Adrenal gland (tissue), 12 donors: ENCODE results near the gene VTCN1. TPM values are rescaled to one million over a fixed set of nuclear protein-coding genes. Genes with fewer than 3 reads are reported as not detected.

ENCODE experiments used
- DNase-seq, 7 donors: peaks; one replicate each; pipeline ENCODE4 v3.0.0-alpha.2; 2019 to 2020
- H3K27ac ChIP-seq, 5 donors: fragments of 200-600 bp; sonication (generic) in 4 of 5; 1 replicate in 3 of 5; 2 replicates in 2 of 5; pipeline versions ENCODE4 v1.5.1 to v1.8.0; 2016 to 2020; ENCODE audit warnings: mild to moderate bottlenecking in 1 of 5
- H3K27me3 ChIP-seq: fragments of 200-600 bp; 2 replicates; pipeline ENCODE4 v1.8.0; 2021
- H3K36me3 ChIP-seq, 2 donors: fragments of 200-600 bp; replicated peaks in 1 of 2; 1 replicate in 1 of 2; 2 replicates in 1 of 2; pipeline versions ENCODE4 v1.5.1 to v1.8.0; 2018 to 2022
- H3K4me1 ChIP-seq, 2 donors: fragments of 200-600 bp; replicated peaks in 1 of 2; 1 replicate in 1 of 2; 2 replicates in 1 of 2; pipeline versions ENCODE4 v1.5.1 to v1.8.0; 2018 to 2021
- H3K4me3 ChIP-seq, 4 donors: fragments of 200-600 bp; sonication (generic) in 3 of 4; one replicate each; pipeline ENCODE4 v1.5.1; 2016 to 2018
- H3K9me3 ChIP-seq, 3 donors: fragments of 200-600 bp; sonication (generic) in 1 of 3; replicated peaks in 1 of 3; 1 replicate in 2 of 3; 2 replicates in 1 of 3; pipeline versions ENCODE4 v1.5.1 to v1.8.0; 2016 to 2021
- CTCF ChIP-seq, 6 experiments: fragments of 450-650 bp in 4 of 6; fragments of 200-600 bp in 2 of 6; sonication (generic) in 1 of 6; IDR thresholded peaks; 1 replicate in 5 of 6; 2 replicates in 1 of 6; pipeline versions ENCODE4 v1.5.1 to v1.8.0; 2016 to 2021; ENCODE audit warnings: antibody characterized with exemption in 6 of 6, mild to moderate bottlenecking in 2 of 6, moderate library complexity in 1 of 6
- POLR2A ChIP-seq, 2 donors: fragments of 450-650 bp; IDR thresholded peaks; one replicate each; pipeline ENCODE4 v1.6.1; 2017; ENCODE audit warnings: antibody characterized with exemption in 2 of 2, mild to moderate bottlenecking in 2 of 2, moderate library complexity in 1 of 2
- WGBS, 4 donors: extraction: QIAGEN DNeasy Blood & Tissue Kit in 2 of 4; methylation state at CpG; one replicate each; pipeline versions ENCODE4 v1.1.5 to v1.1.7; 2013 to 2017; 5-methylcytosine and 5-hydroxymethylcytosine counted together
- intact Hi-C, 2 donors: fragments of 100-400 bp; cut with DNase I; formaldehyde crosslinking; loops; one replicate each; pipeline versions ENCODE4 v1.14.1 to v1.15.0; 2022 to 2023
- polyA plus RNA-seq, 3 donors: library from polyadenylated mRNA; stranded (reverse); fragments of 200-250 nt in 2 of 3; fragments of 350-450 nt in 1 of 3; fragmentation: Illumina TruSeq in 1 of 3; extraction: RNeasy Lipid Tissue Mini Kit (QIAGEN cat#74804) in 1 of 3; gene quantifications; one replicate each; pipeline ENCODE4 v1.2.3, GENCODE V29; 2013 to 2014
- total RNA-seq, 9 donors: library from RNA; depleted of rRNA in 4 of 9; stranded (reverse); fragments of >200 nt in 4 of 9; fragments of 120-200 nt in 1 of 9; fragmentation: NEBNext Ultra II Directional in 1 of 9; extraction: Animal tissue kit (Norgen Biotek cat#: 25700) in 1 of 9; gene quantifications; one replicate each; pipeline versions ENCODE4 v1.1.0 to v1.2.4, GENCODE V29; 2013 to 2023
- donor health status: healthy with polysubstance abuse.
- donor health status: Bipolar disorder and iron deficiency.
- donor health status: DM: yes; HTN: yes; CAD: no.
- donor health status: DM: no; HTN: no; CAD: no.
- donor health status: DM: no; HTN: no; CAD: no.
- donor health status: DM: yes; HTN: yes; CAD: no.

VTCN1 gene
- total and polyA plus RNA-seq, 12 donors, result 0.11 TPM; not detected in 11

DNA sequence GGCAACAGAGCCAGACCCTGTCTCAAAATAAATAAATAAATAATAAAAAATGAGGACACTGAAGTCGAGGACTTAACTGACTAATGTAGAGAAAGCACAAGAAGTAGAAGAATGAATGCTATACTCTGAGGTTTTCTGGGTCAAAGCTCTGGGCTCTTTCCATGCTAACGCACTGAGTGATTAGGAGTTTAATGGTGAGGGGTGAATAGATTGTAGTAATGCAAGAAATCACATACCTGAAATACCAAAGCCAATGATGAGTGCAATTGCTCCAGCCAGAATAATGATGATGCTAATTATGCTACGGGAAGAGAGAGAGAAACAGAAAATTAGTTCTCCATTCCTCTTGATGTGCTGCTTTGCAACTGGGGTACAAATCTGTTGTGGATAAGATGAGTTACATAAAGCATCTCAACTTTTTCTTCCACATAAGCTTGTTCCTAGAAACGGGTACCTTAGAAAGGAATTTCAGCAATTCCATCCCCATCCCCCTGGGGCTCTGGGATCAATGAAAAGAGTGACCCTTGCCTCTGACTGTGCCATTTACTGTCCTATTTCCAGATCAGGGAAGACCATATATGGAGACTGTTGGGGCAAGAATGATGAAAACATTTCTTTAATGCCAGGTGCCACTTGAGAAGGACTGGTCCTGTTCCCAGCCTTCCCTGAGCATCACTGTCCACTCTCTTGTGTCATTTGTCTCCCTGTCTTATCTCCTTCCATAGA, 40.7 kb downstream of the VTCN1 start:
- H3K4me3 ChIP-seq, result no peak overlapping the region
- 77 to 88% (median 80%) methylated on average over 4 of the region's 4 CpGs for WGBS, 4 donors
- TF ChIP-seq CTCF (IDR thresholded peaks at IDR 0.05), result no peak
- no peak for TF ChIP-seq POLR2A (IDR thresholded peaks at IDR 0.05)
- no peaks in the 10 kb centered on the region for H3K9me3 ChIP-seq
- no peaks in the 10 kb centered on the region for H3K27me3 ChIP-seq
- H3K36me3 ChIP-seq, result no peaks in the 10 kb centered on the region
- no peak overlapping the region for H3K27ac ChIP-seq
- no peaks in the 10 kb centered on the region for H3K4me1 ChIP-seq
- DNase-seq, result no peak
- intact Hi-C loops, result no loop called here

GRCh38 chr1:117167402-117167801, 43.3 kb downstream of the VTCN1 start:
- TF ChIP-seq CTCF (IDR thresholded peaks at IDR 0.05) (no peak), POLR2A (IDR thresholded peaks at IDR 0.05) (no peak)
- intact Hi-C loops, result no loop called here
- no peak for DNase-seq

DNA sequence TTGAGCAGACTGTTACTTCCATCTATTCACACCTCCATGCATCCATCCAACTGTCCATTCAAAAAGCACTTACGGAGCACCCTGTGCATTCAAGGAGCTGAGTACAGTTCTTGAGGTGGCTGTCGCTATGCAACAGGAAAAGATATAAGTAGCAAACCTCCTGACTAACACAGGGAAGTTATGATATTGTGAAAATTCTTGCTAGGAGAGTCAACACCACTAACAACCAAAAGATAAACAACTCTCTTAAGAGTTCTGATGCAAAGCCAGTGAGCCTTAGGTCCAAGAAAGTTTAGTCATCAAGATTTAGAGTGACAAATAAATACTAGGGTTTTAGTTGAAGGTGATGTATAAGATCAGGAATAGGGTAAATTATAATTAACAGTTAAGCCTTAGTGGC, 44.7 kb downstream of the VTCN1 start:
- no peak overlapping the region for H3K27ac ChIP-seq
- no peaks in the 10 kb centered on the region for H3K9me3 ChIP-seq
- DNase-seq, result no peak
- intact Hi-C loops, result no loop called here
- TF ChIP-seq CTCF (IDR thresholded peaks at IDR 0.05), result no peak
- no peak for TF ChIP-seq POLR2A (IDR thresholded peaks at IDR 0.05)
- no peaks in the 10 kb centered on the region for H3K27me3 ChIP-seq
- no peaks in the 10 kb centered on the region for H3K4me1 ChIP-seq
- no peaks in the 10 kb centered on the region for H3K36me3 ChIP-seq
- H3K4me3 ChIP-seq, result no peak overlapping the region
- 63 to 94% (median 92%) methylated on average over 2 of the region's 2 CpGs for WGBS, 4 donors

More at GRCh38 chr1:117167402-117167801, 43.3 kb downstream of the VTCN1 start:
- Histone ChIP-seq H3K36me3 (no peaks in the 10 kb centered on the region), H3K9me3 (no peaks in the 10 kb centered on the region), H3K27ac (no peak overlapping the region), H3K4me3 (no peak overlapping the region), H3K4me1 (no peaks in the 10 kb centered on the region), H3K27me3 (no peaks in the 10 kb centered on the region)

DNA sequence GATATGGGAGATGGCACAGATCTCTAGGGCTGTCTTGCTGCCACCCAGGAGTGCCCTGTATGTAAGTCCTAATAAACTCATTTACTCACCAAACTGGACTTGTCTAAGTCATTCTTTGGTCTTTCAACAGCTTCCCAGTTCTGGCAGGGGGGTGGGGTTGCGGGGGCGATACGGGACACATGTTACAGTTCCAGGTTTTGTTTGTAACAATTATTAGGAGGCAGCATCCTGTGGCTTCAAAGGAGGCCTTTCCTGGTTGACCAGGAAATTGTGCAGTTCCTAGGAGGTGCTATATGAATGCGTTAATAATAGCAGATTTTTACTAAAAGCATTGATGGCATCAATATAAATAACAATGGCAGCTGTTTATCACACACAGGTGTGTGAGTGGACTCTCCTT, 46.5 kb downstream of the VTCN1 start:
- Histone ChIP-seq H3K9me3 (no peaks in the 10 kb centered on the region), H3K4me3 (no peak overlapping the region), H3K27me3 (no peaks in the 10 kb centered on the region), H3K27ac (no peak overlapping the region), H3K36me3 (no peaks in the 10 kb centered on the region), H3K4me1 (no peaks in the 10 kb centered on the region)
- WGBS, 4 donors, result 77 to 93% (median 84%) methylated on average over 4 of the region's 4 CpGs
- intact Hi-C loops, result no loop called here
- TF ChIP-seq CTCF (IDR thresholded peaks at IDR 0.05), result no peak
- no peak for TF ChIP-seq POLR2A (IDR thresholded peaks at IDR 0.05)
- no peak for DNase-seq
